ENCODE measurements around the gene GSTM5.
"Not testable (repeated sequence)": the region's sequence is repeated elsewhere in the genome, so short reads cannot be mapped to it uniquely, and the experiment has no call there.

GSTM5 gene

DNA sequence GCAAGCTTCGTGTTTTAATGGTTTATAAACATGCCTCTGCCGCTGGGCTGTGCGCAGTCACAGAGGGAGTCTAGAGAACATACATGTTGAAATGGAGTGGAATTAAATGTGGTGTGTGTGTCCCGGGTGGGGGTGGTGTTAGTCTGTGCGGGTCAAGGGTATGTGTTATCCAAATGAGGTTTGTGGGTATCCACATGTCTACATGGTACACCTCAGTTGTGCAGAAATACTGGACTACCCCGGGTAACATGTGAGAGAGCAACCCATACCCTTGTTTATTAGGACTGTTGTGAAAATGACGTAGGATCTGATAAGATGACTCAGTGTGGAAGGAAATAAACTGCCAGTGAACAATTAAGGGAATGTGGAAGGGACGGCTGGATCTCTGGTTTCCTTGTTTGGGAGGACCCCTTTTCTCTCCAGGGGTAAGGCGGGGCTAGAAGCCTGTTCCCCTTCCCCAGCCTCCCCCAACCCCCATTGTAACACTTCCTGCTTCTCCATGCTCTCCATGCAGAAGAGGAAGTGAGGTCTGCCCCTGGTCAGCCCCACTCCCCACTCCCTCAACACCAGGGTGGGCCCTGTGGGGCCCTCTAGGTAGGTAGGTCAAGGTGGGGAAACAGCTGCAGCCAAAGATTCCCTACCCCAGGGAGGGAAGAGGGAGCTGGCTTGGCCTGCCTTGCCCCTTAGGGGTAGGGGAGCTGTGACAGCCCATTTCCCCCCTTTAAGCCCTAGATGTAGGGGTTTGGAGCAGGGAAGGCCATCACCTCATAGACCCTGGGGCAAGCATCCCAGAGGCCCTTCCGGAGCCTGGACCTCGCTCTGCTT lies 51.0 kb downstream of the GSTM5 start:
- Histone ChIP-seq H3K27ac (ENCODE audit: low read depth, low read length) (no peak overlapping the region), H3K9me3 (ENCODE audit: control insufficient read depth, insufficient read depth, low read depth, low read length) (no peaks in the 10 kb centered on the region), H3K36me3 (ENCODE audit: control insufficient read depth, insufficient read depth, low read length) (no peaks in the 10 kb centered on the region), H3K9ac (ENCODE audit: low read length) (no peak overlapping the region), H3K27me3 (ENCODE audit: control insufficient read depth, insufficient read depth, low read length) (peaks cover 2% of the 10 kb centered on the region; the same call in 1 of the 2 replicates), H3K4me1 (ENCODE audit: control insufficient read depth, insufficient read depth, low read length) (peaks cover 9% of the 10 kb centered on the region; the same call in 1 of the 2 replicates), H3K4me3 (ENCODE audit: low read depth, low read length) (no peak overlapping the region)

DNA sequence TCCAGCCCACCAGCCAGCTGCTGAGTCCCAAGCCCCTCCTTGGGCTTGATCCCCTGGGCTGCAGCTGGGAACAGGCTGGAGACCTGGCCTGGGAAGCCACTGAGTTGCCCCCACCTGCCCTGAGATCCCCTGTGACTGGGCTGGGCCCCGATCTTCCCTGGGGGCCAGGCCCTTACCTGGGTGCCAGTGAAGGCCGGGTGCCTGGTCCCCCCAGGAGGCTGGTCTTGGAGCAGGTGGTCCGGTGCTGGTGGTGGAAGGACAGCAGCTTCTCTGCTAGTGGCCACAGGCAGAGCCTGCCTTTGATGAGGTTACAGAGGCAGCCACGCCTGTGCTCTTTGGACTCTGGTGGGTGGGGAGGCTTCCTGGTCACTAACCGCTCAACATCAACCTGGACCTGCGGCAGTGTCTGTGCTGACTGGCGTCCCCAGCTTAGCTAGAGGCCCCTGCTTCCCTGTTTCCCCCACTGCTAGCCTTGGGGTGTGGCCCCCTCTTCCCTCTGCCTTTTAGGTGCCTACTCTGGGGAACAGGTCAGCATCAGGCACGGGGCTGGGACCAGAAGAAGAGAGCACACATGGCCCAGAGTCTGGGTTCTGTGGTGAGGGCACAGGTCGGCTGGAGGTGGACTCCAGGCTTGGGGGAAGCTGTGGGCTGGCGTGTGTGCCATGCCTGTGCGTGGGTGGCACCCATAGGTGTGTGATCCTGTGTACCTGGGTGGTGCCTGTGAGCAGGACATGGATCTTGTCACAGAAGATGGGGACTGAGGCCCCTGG lies 51.8 kb downstream of the GSTM5 start, which contains the start of gene EPS8L3:
EPS8L3 (minus strand) TSS at position 278 of the 770 bp plus-strand sequence. CDS start 2,174 bp downstream, outside the sequence.
- H3K4me1 ChIP-seq (ENCODE audit: control insufficient read depth, insufficient read depth, low read length): peaks cover 9% of the 10 kb centered on the region; the same call in 1 of the 2 replicates
- peaks cover 2% of the 10 kb centered on the region; the same call in 1 of the 2 replicates for H3K27me3 ChIP-seq (ENCODE audit: control insufficient read depth, insufficient read depth, low read length)
- no peak within 1 kb of the TSS for H3K9ac ChIP-seq (ENCODE audit: low read length)
- H3K27ac ChIP-seq (ENCODE audit: low read depth, low read length): no peak within 1 kb of the TSS
- H3K36me3 ChIP-seq (ENCODE audit: control insufficient read depth, insufficient read depth, low read length): no peaks in the 10 kb centered on the region
- no peaks in the 10 kb centered on the region for H3K9me3 ChIP-seq (ENCODE audit: control insufficient read depth, insufficient read depth, low read depth, low read length)
- H3K4me3 ChIP-seq (ENCODE audit: low read depth, low read length): no peak within 1 kb of the TSS

DNA sequence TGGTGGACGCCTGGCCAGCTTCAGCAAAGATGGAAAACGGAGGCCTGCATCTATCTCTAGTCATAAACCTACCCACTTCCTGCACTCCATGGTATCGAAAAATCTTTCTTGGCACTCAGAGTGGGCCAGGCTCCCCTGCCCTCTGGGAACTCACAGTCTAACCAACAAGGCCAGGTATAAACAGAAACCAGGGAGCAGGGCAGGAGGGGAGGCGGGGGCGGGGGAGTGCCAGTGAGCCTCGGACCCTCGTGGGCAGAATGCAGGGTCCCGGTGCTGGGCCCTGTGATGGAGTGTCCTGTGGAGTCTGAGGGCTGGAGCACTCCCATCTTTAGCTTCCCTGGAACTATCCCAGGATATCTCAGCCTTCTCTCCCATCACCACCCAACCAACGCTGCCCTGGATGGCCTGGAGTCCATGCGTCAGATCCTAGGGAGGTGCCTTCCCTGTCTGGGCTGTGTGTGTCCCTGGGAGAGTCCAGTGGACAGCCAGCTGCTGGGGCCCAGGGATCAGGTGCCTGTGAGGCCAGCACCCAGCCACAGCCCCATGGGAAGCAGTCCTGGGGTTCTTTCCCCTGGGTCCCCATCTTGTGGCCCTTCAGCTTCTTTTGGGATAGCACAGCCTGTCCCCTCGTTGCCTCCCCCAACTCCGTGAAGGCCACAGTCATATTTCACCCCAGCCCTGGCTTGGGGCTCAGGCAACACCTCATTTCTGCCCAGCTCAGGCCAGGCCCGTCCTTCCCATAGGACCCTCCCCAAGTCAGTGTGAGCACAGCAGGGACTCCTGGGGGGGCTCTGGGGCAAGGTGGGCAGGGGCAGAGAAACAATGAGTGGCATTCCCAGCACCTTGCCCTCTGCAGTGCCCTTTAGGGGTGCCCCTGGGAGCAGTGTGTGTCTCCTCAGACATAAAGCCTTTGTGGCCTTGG lies 52.8 kb downstream of the GSTM5 start:
- no peak overlapping the region for H3K4me3 ChIP-seq (ENCODE audit: low read depth, low read length)
- peaks cover 2% of the 10 kb centered on the region; the same call in 1 of the 2 replicates for H3K27me3 ChIP-seq (ENCODE audit: control insufficient read depth, insufficient read depth, low read length)
- H3K9me3 ChIP-seq (ENCODE audit: control insufficient read depth, insufficient read depth, low read depth, low read length): no peaks in the 10 kb centered on the region
- H3K27ac ChIP-seq (ENCODE audit: low read depth, low read length): no peak overlapping the region
- no peak overlapping the region for H3K9ac ChIP-seq (ENCODE audit: low read length)
- no peaks in the 10 kb centered on the region for H3K36me3 ChIP-seq (ENCODE audit: control insufficient read depth, insufficient read depth, low read length)
- peaks cover 9% of the 10 kb centered on the region; the same call in 1 of the 2 replicates for H3K4me1 ChIP-seq (ENCODE audit: control insufficient read depth, insufficient read depth, low read length)

DNA sequence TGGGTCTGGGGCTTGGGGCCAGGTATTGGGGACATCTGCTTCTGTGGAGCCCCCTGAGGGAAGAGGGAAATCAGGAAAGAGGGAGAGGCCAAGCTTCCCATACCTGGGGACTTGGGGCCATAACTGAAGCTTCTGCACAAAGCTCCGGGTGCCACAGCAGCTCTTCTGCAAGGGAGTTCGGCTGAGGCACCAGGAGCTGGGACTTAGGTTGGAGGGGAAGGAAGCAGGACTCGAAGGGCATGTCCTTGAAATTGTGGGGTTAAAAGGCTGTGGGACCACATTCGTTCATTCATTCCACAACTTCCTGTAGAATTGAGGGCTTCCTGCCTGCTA lies 53.4 kb downstream of the GSTM5 start:
- Histone ChIP-seq H3K4me3 (ENCODE audit: low read depth, low read length) (no peak overlapping the region), H3K27me3 (ENCODE audit: control insufficient read depth, insufficient read depth, low read length) (peaks cover 2% of the 10 kb centered on the region; the same call in 1 of the 2 replicates), H3K36me3 (ENCODE audit: control insufficient read depth, insufficient read depth, low read length) (no peaks in the 10 kb centered on the region), H3K27ac (ENCODE audit: low read depth, low read length) (no peak overlapping the region), H3K9ac (ENCODE audit: low read length) (no peak overlapping the region), H3K9me3 (ENCODE audit: control insufficient read depth, insufficient read depth, low read depth, low read length) (no peaks in the 10 kb centered on the region), H3K4me1 (ENCODE audit: control insufficient read depth, insufficient read depth, low read length) (peaks cover 12% of the 10 kb centered on the region; the same call in 1 of the 2 replicates)

DNA sequence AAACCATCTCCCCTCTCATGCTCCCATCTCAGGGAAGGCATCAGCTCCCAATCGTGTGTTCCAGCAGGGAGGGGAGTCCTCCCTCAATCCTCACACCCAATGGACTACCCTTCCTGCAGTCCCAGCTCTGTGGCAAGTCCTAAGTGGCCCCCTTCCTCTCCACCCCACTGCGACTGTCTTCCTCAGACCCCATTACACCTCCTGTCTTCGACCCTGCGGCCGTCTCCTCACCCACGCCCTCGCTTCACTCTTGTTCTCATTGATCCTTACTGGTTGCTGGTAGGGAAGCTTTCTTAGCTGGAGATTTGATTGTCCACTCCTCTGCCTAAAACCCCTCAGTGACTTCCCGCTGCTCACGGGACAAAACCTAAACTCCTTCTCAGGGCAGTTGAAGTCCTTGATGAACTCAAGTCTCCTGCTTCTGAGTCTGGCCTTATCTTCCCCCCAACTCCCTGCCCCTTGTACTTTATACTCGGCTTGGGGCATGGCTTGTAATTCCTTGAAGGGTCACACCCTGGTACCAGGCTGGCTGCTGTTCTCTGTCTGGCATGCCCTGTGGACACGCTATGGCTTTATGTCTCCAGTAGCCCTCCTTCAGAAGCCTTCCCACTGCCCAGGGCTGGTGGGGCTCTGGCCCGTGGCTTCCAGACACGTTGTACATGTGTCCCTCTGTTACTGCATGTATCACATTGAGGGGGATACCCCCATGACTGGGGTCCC lies 54.0 kb downstream of the GSTM5 start:
- H3K27ac ChIP-seq (ENCODE audit: low read depth, low read length): no peak overlapping the region
- H3K36me3 ChIP-seq (ENCODE audit: control insufficient read depth, insufficient read depth, low read length): no peaks in the 10 kb centered on the region
- peaks cover 12% of the 10 kb centered on the region; the same call in 1 of the 2 replicates for H3K4me1 ChIP-seq (ENCODE audit: control insufficient read depth, insufficient read depth, low read length)
- peaks cover 2% of the 10 kb centered on the region; the same call in 1 of the 2 replicates for H3K27me3 ChIP-seq (ENCODE audit: control insufficient read depth, insufficient read depth, low read length)
- H3K9me3 ChIP-seq (ENCODE audit: control insufficient read depth, insufficient read depth, low read depth, low read length): no peaks in the 10 kb centered on the region
- no peak overlapping the region for H3K9ac ChIP-seq (ENCODE audit: low read length)
- no peak overlapping the region for H3K4me3 ChIP-seq (ENCODE audit: low read depth, low read length)

DNA sequence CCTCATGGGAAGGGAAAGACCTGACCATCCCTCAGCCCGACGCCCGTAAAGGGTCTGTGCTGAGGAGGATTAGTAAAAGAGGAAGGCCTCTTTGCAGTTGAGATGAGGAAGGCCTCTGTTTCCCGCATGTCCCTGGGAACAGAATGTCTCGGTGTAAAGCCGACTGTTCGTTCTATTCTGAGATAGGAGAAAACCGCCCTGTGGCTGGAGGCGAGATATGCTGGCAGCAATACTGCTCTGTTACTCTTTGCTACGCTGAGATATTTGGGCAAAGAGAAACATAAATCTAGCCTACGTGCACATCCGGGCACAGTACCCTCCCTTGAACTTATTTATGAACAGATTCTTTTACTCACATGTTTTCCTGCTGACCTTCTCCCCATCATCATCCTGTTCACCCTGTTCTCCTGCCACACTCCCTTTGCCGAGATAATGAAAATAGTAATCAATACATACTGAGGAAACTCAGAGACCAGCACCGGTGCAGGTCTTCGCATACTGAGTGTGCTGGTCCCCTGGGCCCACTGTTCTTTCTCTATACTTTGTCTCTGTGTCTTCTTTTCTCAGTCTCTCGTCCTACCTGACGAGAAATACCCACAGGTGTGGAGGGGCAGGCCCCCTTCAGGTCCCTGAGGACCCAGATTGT lies 55.1 kb downstream of the GSTM5 start:
- H3K9me3 ChIP-seq (ENCODE audit: control insufficient read depth, insufficient read depth, low read depth, low read length); H3K27me3 ChIP-seq (ENCODE audit: control insufficient read depth, insufficient read depth, low read length); H3K4me1 ChIP-seq (ENCODE audit: control insufficient read depth, insufficient read depth, low read length); H3K9ac ChIP-seq (ENCODE audit: low read length); H3K27ac ChIP-seq (ENCODE audit: low read depth, low read length); H3K4me3 ChIP-seq (ENCODE audit: low read depth, low read length); H3K36me3 ChIP-seq (ENCODE audit: control insufficient read depth, insufficient read depth, low read length): not testable (repeated sequence)
